GM19351 (cell line): ENCODE data around the gene SLC24A2.
"Not testable (repeated sequence)": the region's sequence is repeated elsewhere in the genome, so short reads cannot be mapped to it uniquely, and the experiment has no call there.

Source experiments
- ATAC-seq: cut with Tn5 transposase; IDR thresholded peaks from one replicate; pipeline ENCODE4 v1.9.1; 2021; ENCODE audit warnings: mild to moderate bottlenecking, moderate library complexity; ENCODE audit not compliant: unreplicated experiment

The SLC24A2 gene

DNA sequence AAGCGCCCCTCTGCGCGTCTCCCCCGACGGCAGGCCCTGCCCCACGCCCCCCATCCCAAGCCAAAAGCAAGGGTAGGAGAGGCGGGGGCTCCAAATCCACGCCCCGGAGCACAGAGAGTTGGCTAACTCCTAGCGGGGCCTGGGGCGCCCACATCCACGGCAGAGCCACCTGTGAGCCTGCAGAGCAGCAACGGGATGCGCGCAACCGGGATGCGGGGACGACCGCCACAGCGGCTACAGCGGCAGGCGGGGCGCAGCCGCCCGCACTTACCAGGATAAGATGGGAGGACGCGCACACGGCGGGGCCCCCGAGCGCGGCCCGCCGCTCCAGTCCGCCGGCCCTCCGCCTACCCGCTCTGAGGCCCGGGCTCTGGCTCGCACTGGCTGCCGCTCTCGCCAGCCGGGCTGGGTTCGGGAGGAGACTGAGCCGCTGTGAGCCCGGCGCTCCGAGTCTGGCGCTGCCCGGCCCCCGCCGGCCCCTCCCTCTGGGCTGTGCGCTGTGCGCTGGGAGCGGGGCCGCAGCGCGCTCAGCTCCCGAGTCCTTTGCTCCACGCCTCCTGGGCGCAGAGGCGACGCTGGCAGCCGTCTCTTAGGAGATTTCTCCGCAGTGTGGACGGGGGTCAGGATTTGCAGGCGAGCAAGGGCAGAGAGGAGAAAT is at the start of gene SLC24A2:
Gene SLC24A2, minus strand, starts transcription at position 424 of the 658 bp plus-strand sequence.
- ATAC-seq = no peak

DNA sequence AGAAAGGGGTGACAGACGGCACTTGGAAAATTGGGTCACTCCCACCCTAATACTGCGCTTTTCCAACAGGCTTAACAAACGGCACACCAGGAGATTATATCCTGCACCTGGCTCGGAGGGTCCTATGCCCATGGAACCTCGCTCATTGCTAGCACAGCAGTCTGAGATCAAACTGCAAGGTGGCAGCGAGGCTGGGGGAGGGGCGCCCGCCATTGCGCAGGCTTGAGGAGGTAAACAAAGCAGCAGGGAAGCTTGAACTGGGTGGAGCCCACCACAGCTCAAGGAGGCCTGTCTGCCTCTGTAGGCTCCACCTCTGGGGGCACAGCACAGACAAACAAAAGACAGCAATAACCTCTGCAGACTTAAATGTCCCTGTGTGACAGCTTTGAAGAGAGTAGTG is 44.5 kb upstream of the SLC24A2 start:
- not testable (repeated sequence) for ATAC-seq

DNA sequence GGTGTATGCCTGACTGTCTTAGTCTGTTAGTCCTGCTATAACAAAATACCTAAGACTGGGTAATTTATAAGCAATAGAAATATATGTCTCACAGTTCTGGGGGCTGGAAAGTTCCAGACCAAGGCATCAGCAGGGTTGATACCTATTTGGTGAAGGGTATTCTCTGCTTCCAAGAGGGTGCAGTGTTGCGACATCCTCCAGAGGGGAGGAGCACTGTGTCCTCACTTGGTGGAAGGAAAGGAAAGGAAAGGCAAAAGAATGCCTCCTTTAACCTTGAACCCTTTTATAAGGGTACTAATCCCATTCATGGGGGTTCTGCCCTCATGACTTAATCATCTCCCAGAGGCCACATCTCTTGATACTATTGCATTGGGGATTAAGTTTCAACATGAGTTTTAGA is 42.0 kb upstream of the SLC24A2 start:
- ATAC-seq = no peak

DNA sequence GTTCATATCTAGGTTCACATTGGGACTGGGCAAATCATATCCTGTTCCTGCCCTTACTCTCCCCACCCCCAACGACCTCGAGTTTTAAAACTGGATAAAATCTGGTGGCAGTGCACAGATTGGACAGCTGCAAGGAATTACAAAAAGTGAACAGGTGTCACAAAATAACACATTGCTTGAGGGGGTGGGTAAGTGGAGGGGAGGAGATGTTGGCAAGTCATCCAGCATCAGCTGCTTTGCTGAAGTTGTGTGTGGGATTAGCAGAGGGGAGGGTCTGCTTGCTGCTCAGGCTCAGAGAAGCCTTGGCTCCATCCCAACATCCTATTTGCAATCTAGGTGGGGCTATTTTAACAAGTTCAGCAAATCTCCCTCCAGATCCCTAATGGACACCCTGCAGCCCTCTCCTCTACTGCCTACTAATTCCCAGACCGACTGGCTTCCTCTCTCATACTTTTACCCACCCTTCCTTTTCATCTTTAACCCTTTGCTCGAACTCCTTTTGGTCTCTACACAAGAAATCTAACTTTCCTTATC is 39.8 kb upstream of the SLC24A2 start:
- no peak for ATAC-seq

DNA sequence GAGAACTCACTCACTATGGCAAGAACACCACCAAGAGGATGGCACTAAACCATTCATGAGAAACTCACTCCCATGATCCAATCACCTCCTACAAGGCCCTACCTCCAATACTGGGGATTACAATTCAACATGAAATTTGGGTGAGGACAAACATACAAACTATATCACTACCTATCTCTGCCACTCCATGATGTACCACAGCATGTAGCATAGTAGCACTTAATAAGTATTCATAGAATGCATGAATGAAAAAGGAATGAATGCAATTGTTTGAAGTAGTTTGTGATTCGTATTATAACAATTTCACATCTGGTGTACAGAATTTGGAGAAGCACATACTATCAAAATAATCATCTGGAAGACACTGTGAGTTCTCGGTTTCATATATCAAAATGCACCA is 27.9 kb upstream of the SLC24A2 start:
- ATAC-seq = no peak

DNA sequence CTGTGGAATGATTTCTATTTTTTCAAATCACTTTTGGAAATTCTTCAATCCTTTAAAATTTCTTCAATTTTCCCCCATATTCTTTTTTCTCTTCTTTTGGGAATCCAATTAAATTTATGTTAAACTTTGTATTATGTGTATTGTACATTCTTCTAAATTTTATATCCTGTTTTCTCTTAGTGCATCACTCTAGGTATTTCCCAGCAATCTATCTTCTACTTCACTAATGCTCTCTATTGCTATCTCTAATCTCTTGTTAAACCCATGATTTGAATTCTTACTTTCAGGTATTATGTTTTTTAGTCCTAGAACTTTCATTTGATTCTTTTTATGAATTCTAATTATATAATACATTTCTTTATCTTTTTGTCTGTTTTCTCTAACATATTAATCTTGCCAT is 23.4 kb upstream of the SLC24A2 start:
- ATAC-seq = no peak

DNA sequence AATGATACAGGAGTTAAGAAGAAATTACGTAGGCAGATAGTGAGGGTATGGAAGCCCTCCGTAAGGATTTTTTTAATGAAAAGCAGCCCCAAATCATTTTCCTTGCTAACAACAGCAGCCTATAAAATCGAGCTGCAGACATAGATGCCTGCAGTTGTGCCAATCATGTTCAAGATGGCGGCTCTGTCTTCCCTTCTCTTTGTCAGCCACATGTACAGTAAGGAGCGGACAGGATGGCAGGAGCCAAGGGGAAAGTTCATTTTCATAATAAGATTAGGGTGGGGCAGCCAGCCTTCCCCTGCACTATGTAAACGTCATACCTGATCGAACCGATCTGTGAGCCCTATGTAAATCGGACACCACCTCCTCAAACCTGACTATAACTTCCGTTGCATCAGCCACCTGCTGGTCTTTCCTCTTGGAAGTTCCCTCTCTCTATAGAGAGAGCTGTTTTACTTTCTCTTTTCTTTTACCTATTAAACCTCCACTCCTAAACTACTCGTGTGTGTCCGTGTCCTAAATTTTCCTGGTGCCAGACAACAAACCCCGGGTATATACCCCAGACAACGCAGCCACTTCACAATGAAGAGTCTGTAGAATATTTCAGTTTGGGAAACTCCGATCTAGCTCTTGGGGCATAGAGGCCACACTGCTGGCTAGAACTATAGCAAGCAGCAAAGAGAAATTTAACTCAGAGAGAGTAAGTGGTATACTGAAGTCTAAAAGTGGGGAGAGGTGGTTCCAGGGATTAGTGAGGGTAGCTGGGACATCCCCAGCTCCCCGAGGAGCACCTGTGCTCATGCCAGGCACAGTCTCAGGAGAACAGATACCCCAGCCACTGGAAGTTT is 20.8 kb upstream of the SLC24A2 start:
- ATAC-seq = no peak

DNA sequence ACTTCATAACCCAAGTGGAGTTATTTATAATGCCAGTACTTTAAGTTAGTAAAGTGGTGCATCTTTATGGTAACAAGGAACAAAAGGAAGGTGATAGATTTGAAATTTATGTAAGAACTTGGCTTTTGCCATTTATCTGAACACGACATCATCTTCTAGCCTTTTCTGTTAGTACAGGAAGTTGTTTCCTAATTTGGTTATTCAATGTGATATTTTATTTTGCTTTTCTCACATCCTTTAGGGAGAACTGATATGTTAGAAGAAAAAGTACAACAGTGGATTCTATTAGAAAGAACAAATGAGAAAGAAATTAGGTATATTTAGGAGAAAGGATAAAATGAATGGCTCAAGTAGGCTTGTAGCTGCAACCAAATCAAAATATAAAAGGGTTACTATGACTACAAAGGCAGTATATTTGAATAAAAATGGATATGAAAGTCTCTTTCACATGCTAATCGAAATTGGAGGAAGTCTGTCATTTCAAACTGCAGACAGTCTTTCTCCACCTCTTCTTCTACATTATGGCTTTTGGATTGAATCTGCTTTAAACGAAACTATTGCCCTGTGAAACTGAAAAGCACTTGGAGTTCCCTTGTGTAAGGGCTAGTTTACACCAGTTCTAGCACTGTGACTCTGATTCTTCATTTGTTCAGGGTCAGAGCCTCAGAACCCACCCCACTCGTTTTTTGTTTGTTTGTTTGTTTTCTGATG is 18.5 kb upstream of the SLC24A2 start:
- ATAC-seq = no peak

DNA sequence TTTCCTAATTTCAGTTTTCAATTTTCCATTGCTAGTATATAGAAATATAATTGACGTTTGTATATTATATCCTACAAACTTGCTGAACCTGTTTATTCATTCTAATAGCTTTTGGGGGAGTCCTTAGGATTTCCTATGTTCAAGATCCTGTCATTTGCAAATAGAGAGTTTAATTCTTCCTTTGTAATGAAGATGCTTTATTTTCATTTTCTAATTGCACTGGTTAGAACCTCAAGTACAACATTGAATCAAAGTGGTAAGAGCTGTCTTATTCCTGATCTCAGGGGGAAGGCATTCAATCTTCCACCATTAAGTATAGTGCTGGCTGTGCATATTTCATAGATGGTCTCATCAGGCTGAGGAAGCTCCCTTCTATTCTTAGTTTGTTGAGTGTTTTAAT is 15.6 kb upstream of the SLC24A2 start:
- ATAC-seq = no peak

DNA sequence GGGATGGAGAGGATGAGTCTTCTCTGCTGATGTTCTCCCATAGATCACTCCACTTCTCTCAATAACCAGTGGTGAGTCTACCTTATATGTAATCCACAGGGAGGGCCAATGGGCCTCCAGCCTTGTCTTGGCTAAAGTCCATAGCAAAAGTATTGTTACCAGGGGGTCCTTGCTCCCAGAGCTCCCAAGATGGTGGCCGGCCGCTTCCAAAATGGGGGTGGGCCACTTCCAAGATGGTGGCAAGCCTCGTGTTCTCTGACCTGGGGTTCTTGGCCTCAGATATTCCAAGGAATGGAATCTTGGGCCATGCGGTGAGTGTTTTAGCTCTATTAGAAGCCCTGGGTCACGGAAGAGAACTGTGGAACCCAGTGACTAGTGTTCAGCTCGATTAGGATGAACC is 12.0 kb upstream of the SLC24A2 start:
- ATAC-seq = no peak

DNA sequence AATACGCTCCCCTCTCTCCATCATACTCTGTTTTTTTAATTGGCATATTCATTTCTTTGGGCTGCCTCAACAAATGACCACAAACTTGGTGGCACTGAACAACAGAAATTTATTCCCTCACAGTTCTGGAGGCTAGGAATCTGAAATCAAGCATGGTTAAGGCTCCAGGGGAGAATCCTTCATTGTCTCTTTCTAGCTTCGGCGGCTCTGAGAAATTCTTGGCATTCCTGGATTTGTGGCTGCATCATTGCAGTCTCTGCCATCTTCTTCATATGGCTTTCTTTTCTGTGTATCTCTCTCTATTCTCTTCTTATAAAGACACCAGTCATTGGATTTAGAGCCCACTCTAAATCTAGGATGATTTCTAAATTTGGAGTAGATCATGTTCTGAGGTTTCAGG is 10.9 kb upstream of the SLC24A2 start:
- no peak for ATAC-seq

DNA sequence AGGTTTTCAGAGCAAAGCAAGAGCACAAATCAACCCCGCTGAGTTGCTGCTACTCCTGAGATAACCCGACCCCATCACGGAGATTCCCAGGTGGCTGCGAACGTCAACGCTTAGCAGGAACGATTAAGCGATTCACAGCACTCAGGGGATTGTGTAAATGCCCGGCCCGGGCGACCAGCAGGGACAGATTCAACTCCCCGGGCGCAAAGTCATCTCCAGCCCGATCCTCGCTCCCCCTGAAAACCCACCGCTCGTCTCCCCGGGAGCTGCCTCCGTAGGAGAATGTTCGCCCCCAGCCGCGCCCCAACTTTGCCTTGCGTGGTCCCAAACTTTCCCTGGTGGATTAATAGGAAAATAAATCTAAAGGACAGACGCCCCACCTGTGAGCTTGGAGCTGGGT is 685 bp downstream of the SLC24A2 start:
- no peak for ATAC-seq

DNA sequence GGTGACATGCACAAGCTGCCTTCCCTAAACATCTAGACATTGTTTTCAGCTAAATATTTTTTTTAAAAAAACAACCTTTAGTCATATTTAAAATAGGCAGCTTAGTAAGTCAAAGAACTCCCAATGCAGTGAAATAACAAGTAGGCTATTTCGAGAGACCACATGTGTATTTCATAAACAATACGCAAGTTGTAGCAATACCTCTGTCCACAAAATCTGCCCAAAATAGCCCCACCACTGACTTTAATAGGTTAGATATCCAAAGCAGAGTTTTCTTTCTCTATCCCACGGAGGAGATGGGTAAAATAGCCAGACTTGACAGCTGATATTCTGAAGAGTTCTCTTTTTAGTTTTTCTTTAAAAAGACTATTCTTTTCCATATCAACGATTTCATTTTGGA is 1.2 kb downstream of the SLC24A2 start:
- ATAC-seq = no peak

DNA sequence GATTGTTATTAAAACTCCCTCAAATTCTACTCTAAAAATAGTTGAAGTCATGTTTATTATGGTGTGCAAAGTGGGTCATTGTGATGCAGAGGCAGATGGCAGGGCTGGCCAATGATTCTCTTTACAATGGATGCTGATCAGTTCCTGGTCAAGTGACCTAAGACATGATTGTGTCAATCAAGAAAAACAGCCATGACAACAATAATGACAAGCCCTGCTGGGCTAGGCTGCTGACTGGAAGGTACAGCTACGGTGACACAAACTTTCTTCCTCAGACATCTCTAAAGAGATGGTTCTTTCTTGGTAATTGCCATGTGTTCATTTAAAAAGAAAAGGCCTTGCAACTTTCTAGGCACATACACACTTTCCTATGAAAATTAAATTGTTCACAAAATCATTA is 3.6 kb downstream of the SLC24A2 start:
- no peak for ATAC-seq

DNA sequence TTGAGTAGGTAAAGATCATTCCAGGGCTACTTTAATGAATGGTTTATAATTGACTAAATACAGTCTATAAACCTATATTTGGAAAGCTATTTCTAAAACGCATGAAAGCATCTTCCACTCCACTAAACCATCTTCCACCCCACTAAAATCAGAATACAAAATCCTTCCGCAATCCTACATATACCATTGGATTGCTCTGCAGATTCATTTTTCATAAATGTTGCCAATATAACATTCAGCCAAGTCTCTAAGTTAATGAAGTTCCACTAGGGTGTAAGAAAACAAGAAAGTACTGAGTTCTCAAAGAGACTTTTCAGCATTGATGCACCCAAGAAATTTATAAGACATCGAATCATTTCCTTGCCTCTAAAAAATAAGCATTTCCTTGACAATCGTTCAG is 4.7 kb downstream of the SLC24A2 start:
- ATAC-seq = no peak

DNA sequence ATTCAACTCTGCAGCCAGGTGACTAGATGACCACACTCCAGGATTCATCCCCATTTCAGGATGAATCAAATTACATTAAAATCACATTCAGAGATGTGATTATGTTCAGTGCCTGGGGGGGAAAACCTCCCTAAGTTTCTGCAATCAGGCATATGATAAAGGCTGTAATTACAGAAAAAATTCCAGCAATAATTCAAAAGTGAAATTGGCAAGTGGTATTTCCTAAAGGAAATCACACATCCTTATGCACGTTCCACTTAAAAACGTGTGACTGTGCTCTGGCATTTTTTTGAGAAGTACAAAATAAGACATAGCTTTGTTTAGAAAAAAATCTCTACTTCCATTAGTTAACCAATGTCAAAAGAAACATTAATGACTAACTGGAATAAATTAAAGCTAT is 5.3 kb downstream of the SLC24A2 start:
- ATAC-seq = no peak

DNA sequence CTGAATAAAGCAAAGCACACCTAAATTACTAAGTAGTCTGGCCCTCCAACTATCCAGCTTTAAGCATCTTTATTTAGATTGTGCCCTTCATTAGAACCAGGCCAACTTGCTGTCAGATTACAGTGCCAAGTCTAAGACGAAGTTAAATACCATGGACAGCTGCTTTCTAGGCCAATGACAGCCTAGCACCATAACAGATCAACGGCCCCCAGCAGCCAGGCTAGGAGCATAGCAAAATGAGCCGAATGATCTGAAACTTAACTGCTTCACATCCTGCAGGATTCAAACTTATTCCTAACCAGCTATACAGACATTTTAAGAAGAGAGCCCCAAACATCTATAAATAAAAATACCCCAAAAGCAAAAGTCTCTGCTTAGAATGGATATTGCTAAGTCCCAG is 6.8 kb downstream of the SLC24A2 start:
- ATAC-seq = no peak

DNA sequence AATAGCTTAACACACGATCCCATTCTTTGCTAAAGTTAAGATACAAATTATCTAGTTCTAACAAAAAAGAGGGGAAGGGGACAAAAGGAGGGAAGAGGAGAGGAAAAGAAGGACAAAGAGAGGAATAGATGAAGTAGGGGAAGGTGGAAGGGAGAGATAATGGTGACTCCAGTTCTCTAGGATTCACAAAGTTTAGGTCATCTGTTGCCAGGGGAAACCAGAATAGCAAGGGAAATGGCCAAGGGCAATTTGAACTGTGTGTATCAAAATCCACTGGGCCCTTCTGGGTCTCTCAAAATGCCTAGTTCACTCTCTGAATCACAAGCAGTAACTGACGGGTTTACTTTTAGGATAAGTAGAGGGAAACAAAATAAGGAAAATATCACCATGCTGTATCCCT is 7.6 kb downstream of the SLC24A2 start:
- ATAC-seq = no peak

DNA sequence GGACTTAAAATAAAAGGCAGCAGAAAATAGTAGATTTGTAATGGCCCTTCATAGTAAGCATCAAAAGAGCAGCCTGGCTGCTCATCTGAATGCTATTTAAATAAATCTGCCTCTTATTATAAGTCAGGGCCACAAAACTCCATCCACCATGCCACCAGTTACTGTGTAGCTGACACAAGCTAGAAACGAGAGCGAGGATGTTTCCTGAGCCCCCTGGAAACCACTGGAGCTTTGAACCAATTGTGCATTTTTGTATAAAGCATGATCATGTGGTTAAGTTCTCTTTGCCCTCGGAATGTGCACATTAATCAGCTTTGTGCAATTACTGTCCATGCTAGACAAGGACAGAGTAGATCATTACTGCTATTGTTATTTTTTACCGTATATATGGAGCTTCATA is 17.4 kb downstream of the SLC24A2 start:
- ATAC-seq = no peak

DNA sequence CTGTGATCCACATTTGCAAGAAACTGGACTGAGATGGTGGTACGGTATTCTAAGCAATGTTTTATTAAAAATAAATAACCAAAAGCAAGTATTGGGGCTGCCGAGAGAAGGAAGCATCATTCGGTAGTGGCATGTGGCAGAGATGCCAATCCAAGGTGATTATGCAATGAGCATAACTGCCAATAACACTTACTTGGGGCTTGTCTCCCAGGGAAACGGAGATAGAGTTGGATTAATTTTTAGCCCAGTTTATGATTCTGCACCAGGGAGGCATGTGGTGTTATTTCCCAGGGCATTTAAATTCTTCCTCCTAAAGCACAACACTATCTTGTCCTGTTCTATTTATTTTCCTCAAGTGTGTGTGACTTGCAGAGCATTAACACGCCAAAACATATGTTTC is 17.9 kb downstream of the SLC24A2 start:
- ATAC-seq = no peak

DNA sequence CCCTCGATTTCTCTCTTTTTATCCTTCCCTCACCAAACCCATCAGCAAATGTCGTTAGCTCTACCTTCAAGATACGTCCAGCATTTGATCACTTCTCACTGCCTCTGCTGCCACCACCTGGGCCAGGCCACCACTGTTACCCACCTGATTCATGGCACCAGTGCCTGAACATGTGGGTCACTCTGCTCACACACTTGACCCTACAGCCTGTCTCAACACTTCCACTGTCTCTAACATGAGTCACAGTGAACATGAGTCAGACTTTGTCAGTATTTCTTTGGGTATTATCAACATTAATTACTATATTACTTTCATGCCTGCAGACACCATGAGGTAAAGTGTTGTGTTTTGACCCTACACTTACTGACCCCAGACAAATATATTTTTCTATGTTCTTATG is 19.6 kb downstream of the SLC24A2 start:
- ATAC-seq = no peak

DNA sequence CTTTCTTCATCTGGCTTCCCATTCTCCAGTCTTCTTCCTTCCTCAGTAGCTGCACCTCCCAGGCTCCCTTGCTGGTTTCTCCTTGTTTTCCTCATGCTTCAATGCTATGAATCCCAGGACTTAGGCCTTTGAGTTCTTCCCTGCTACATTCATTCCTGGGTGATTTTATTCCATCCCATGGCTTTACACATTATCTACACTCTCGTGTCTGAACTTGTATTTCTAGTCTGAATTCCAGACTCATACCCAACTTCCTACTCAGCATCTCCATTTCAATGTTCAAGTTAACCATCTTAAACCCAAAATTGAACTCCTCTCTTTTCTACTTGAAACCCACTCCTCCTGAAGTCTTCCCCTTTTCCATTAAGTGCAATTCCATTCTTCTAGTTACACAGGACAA is 20.0 kb downstream of the SLC24A2 start:
- no peak for ATAC-seq
